SU-DHL-6 (cell line): ENCODE results near the gene TRAF3IP1.

Experiments
- EZH2phosphoT487 ChIP-seq: fragments of 200-600 bp; sonication (generic), shearing (Covaris generic); conservative IDR thresholded peaks from 2 replicates; pipeline ENCODE4 v1.6.1; 2018; ENCODE audit warnings: mild to moderate bottlenecking, antibody characterized with exemption, low read length, moderate library complexity, mixed read lengths
- TF ChIP-seq, protein P1 (sequence below): fragments of 200-600 bp; sonication (generic); IDR thresholded peaks from one replicate; pipeline ENCODE4 v1.5.1; 2017; ENCODE audit warnings: antibody characterized with exemption, mild to moderate bottlenecking, low read length, moderate library complexity; ENCODE audit not compliant: insufficient read depth, poor library complexity, severe bottlenecking

DNA sequence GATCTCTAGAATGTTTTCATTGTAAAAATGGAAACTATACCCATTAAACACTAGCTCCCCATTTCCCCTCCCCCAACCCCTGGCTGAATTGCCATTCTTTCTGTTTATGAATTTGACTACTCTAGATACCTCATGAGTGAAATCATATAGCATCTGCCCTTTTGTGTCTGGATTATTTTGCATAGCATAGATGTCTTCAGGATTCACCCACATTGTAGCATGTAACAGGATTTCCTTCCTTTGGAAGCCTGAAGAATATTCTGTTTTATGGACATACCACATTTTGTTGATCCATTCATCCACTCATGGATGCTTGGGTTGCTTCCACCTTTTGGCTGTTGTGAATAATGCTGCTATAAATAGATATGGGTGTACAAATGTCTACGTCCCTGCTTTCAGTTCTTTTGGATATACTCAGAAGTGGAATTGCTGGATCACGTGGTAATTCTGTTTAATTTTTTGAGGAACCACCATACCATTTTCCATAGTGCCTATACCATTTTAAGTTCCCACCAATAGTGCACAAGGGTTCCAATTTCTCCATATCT, 98.8 kb downstream of the TRAF3IP1 start:
- TF ChIP-seq, protein P1, sequence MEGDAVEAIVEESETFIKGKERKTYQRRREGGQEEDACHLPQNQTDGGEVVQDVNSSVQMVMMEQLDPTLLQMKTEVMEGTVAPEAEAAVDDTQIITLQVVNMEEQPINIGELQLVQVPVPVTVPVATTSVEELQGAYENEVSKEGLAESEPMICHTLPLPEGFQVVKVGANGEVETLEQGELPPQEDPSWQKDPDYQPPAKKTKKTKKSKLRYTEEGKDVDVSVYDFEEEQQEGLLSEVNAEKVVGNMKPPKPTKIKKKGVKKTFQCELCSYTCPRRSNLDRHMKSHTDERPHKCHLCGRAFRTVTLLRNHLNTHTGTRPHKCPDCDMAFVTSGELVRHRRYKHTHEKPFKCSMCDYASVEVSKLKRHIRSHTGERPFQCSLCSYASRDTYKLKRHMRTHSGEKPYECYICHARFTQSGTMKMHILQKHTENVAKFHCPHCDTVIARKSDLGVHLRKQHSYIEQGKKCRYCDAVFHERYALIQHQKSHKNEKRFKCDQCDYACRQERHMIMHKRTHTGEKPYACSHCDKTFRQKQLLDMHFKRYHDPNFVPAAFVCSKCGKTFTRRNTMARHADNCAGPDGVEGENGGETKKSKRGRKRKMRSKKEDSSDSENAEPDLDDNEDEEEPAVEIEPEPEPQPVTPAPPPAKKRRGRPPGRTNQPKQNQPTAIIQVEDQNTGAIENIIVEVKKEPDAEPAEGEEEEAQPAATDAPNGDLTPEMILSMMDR, result no peak
- TF ChIP-seq EZH2phosphoT487, result no peak
